Measurements from ENCODE around the gene TTC32.
"Not testable (repeated sequence)": the region's sequence is repeated elsewhere in the genome, so short reads cannot be mapped to it uniquely, and the experiment has no call there.

TTC32 gene

DNA sequence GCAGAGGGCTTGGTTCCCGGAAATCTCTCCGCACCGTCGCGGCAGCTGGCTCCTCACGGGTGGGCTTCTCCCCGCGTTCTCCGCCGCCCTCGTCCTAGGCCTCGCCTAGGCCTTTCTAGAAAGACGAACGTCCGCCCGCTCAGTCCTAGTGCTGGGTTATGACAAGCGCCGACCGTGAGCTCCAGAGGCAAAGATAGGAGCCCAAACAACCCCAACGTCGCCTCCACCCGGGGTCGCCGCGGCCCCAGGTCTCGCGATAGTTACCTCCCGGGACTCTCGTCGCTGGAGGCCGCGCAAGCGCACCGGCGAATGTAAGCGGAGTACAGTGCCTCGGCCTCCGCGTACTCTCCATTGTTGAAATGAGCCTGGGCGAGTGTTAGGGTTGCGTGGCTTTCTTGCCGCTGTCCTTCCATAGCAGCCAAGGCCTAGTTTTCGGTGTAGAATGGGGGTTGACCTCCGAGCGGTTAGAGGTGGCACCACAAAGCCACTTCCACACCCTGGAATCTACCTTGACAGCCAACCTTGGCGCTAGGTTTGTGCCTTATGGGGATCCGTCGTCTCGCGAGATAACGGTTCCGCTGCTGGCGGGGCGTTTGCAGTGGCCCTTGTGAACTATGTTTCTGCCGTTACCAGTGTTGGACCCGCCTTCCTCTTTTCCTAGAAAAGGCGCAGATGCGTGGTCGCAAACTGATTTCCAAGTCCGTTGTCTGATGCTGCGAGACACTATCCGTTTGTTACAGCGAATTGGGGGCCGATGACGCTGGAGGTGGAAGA, at the start of gene TTC32:
Gene TTC32, minus strand, starts transcription at position 542 of the 774 bp plus-strand sequence. Its CDS starts 129 bp downstream, at position 413.
- in situ Hi-C loops (cut with MboI; ENCODE audit: low sequenced_read_pairs) = no loop called here

DNA sequence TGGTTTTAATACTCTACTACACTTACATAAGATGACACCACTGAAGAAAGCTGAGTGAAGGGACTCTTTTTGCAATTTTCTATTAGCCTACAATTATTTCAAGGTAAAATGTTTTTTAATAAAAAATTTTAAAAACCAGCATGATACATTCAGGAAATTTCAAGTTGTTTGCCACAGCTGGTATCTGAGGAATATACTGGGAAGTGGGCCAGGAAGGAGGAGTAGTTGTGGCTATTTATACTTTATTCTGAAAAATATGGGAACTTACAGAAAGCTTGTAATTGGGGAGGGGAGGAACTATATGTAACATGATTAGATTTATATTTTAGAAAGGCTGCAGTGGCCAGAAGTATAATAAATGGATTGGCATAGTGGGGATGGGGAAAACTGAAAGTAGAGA, 47.3 kb upstream of the TTC32 start:
- in situ Hi-C loops (cut with MboI; ENCODE audit: low sequenced_read_pairs) = loop anchor here (25.0 kb wide), 1 partner anchor 688 kb away; no protein-coding TSS in a partner anchor

DNA sequence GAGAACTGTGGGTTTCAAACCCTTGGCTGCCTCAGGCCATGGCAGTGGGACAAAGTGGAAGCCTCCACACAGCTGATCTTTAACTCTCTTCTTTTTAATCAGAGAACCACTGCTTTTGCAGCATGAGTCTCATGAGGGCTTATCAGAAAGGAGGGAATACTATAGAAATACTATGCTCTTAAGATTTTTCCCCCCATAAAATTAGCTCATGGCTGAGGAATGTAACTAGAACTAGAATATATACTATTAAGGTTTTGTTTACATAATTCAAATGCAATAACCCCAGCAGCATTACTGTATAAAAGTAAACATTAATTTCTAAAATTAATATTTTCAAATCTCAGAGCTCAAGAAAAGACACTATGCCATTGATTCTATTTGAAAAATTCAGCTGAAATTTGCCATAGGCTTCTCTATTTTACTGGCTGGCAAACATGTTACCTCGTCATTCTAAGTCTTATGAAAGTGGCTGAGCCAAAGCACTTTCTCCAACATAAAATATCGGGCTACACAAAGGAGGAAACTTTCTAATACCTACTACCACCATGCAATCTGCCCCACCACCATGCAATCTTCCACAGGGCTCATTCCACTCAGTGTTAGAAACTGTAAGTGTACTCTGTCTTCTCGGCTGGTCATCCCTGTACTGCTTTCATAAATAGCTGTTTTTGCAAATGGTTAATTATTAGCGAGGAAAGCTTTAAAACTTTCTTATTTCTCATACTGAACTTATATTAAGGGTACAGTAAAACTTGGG, 45.6 kb upstream of the TTC32 start:
- in situ Hi-C loops (cut with MboI; ENCODE audit: low sequenced_read_pairs) = loop anchor here (25.0 kb wide), 1 partner anchor 690 kb away; no protein-coding TSS in a partner anchor

DNA sequence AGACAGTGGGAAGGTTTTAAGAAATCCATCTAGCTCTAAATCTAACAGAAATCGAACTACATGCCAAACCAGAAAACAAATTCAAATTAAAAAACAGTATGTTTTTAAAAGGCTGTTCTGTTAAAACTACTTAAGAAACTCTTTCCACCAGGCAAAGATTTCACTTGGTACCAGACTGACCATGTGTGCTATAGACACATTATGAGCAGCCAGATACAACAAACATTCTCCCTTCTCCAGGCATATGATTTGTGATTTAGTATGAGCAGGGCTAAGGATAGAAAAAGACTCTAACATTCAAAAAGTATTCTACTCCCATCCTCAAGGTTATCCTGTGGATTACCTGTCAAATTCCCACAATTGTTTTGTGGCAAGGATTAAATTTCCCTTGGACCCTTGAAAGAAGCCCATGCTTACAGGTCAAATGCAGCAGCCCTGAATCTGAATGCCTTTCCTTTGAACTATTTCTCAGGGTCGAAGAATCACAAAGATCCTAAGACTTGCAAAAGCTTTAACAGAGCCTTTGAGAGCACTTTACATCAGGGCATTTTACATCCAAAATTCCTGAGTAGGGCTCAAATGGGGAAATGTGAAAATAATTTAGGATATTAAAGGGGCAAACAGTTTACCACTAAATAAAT, 42.5 kb upstream of the TTC32 start:
- in situ Hi-C loops (cut with MboI; ENCODE audit: low sequenced_read_pairs) = loop anchor here (25.0 kb wide), 1 partner anchor 693 kb away; no protein-coding TSS in a partner anchor

GRCh38 chr2:19943189-19943588, 41.4 kb upstream of the TTC32 start:
- in situ Hi-C loops (cut with MboI; ENCODE audit: low sequenced_read_pairs) = loop anchor here (25.0 kb wide), 1 partner anchor 694 kb away; no protein-coding TSS in a partner anchor

DNA sequence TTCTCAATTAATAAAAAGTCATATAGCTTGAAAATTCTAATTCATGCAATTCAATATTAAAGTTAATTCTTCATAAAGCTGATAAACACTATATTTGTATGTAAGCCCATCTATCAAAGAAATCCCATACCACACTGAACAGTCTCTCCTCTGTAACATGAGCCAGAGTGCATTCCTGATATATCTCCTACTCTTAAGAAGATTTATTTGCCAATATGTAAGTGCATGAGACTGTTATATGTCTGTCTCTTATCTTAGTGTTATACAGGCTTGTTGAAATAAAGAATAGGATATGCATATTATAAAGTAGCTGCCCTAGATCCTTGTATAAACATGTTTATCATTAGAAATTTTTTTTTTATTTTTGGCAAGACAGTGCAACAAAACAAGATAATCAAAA, 40.4 kb upstream of the TTC32 start:
- in situ Hi-C loops (cut with MboI; ENCODE audit: low sequenced_read_pairs) = loop anchor here (25.0 kb wide), 1 partner anchor 695 kb away; no protein-coding TSS in a partner anchor

GRCh38 chr2:19937004-19937403, 35.2 kb upstream of the TTC32 start:
- in situ Hi-C loops (cut with MboI; ENCODE audit: low sequenced_read_pairs) = loop anchor here (25.0 kb wide), 1 partner anchor 700 kb away; no protein-coding TSS in a partner anchor

- in situ Hi-C loops (cut with MboI; ENCODE audit: low sequenced_read_pairs) = loop anchor here (25.0 kb wide), 1 partner anchor 701 kb away; no protein-coding TSS in a partner anchor
These were observed 34.4 kb upstream of the TTC32 start for GRCh38 chr2:19936203-19936602.

DNA sequence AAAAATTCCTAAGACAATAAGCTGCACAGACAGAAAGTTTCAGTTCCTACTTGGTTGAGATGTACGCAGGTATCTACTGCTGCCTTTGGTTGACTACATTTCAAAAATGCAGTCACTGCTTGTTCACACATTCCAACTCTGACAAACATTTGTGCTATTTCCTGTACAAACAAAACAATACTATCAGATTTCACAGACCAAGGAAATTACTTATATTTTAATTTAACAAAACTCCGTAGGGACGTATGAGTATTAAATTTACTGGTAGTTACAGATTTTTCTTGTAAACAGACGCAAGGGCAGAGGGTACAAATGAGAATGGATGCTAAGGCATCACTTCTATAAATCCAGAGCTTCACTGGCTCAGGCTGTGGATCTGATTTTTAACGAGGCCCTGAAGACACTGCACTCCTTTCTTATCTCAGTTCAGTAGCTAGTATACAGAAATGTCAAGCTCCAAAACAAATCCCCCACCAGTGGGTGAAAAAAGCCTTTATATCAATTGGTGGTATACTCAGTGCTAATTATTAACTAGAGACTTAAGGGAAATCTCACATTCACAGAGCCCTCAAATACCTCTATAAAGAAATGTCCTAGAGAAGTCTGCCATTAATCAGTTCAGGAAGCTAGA, 31.7 kb upstream of the TTC32 start:
- in situ Hi-C loops (cut with MboI; ENCODE audit: low sequenced_read_pairs) = loop anchor here (25.0 kb wide), 1 partner anchor 704 kb away; no protein-coding TSS in a partner anchor

- in situ Hi-C loops (cut with MboI; ENCODE audit: low sequenced_read_pairs) = loop anchor here (25.0 kb wide), 1 partner anchor 704 kb away; no protein-coding TSS in a partner anchor
These were observed 31.1 kb upstream of the TTC32 start for GRCh38 chr2:19932928-19933327.

DNA sequence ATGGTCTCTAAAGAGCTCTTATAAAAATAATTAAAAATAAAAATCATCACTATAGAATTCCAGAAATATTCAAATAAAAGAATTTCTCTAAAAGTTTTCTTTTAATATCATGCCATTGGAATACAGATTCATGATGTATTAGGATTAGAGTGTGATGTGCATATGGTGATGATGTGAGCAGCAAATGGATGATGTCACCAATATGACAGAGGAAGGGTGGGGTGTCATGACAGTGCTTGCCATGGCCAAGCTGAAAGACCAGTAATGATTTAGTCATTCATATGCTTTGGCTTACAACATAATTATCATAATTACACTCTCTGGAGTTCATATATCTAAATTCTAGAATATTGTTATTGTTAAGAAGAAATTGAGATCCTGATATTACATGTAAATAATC, 27.4 kb upstream of the TTC32 start:
- in situ Hi-C loops (cut with MboI; ENCODE audit: low sequenced_read_pairs) = loop anchor here (25.0 kb wide), 1 partner anchor 708 kb away; no protein-coding TSS in a partner anchor

DNA sequence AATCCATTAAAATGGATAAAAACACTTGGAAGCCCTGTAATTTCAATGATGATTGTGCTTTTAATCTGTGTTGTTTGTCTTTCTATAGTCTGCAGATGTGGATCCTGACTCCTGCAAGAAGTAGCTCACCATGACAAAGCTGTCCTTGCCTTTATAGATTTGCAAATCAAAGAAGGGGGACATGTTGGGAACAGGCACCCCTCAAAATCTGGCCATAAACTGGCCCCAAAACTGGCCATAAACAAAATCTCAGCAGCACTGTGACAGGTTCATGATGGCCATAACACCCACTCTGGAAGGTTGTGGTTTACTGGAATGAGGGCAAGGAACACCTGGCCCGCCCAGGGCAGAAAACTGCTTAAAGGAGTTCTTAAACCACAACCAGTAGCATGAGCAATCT, 26.0 kb upstream of the TTC32 start:
- in situ Hi-C loops (cut with MboI; ENCODE audit: low sequenced_read_pairs) = loop anchor here (25.0 kb wide), 1 partner anchor 709 kb away; no protein-coding TSS in a partner anchor

- in situ Hi-C loops (cut with MboI; ENCODE audit: low sequenced_read_pairs) = not testable (repeated sequence)
These were observed 22.7 kb upstream of the TTC32 start for GRCh38 chr2:19924526-19924925.

DNA sequence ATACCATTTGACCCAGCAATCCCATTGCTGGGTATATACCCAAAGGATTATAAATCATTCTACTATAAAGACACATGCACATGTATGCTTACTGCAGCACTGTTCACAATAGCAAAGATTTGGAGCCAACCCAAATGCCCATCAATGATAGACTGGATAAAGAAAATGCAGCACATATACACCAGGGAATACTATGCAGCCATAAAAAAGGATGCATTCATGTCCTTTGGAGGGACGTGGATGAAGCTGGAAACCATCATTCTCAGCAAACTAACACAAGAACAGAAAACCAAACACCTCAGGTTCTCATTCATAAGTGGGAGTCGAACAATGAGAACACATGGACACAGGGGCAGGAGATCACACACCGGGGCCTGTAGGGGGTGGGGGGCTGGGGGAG, 20.4 kb upstream of the TTC32 start:
- in situ Hi-C loops (cut with MboI; ENCODE audit: low sequenced_read_pairs) = not testable (repeated sequence)

DNA sequence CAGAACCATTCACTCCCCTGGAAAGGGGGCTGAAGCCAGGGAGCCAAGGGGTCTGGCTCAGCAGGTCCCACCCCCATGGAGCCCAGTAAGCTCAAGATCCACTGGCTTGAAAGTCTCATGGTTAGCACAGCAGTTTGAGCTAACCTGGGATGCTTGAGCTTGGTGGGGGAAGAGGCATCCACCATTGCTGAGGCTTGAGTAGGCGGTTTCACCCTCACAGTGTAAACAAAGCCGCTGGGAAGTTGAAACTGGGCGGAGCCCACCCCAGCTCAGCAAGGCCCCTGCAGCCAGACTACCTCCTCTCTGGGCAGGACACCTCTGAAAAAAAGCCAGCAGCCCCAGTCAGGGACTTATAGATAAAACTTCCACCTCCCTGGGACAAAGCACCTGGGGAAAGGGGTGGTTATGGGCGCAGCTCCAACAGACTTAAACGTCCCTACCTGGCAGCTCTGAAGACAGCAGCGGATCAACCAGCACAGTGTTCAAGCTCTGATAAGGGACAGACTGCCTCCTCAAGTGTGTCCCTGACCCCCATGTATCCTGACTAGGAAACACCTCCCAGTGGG, 14.7 kb upstream of the TTC32 start:
- in situ Hi-C loops (cut with MboI; ENCODE audit: low sequenced_read_pairs) = no loop called here

DNA sequence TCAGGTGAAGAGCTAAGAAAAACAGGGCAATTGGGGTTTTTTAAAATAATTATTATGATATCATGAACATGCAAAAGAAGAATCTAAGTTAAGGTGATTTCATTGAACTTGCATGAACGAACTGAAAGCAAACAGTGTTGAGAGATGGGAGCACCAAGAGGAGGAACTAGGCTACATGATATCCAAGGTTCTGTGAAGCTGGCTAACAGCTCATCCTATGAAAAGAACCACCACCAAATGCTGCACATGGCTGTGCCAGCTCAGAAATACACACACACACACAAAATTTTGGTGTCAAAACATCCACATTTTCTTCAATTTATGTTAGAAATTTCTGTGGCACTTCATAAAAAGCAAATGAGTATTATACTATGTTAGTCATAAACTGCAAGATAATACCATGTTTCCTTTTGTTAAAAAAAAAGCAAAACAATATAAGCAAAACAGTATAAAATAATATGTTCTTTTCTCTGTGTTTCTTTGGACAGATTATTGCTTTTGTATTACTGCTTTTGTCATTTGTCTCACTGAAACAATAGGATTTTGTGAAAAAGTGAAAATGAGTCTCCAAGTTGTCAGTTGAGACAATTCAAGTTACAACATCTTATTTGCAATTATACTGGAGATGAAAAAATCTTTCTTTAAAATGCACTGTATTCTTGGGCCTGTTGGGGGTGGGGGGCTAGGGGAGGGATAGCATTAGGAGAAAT, 12.6 kb upstream of the TTC32 start:
- in situ Hi-C loops (cut with MboI; ENCODE audit: low sequenced_read_pairs) = no loop called here

DNA sequence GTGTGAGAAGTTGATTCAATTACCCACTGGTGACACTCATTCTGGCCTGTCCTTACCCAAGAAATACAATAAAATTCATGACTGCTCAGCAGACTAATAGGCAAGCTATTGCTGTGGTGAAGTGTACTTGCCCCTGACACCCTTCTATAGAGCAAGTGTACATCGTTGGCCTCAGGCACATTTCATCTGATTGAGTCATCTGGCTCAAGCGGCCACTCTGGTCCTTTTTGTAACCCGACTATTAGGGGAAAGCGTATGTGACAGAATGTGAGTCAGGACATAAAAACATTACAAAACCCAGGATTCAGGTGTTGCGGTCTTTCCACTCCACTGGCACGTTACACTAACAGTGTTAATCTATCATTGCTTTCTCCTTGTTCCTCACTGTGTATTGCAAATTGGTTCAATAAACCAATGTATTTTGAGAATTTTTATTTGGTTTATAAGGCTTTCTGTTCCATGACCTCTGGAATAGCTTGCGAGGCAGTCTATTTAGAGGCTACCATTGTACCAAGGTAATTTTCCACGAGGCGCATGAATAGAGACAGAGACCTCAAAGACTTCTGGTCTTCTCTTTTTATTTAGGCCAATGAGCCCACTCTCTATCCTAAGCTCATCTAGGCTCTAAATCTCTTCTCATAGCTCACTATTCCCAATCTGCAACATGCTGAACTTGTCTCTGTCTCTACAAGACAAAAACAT, 10.2 kb upstream of the TTC32 start:
- in situ Hi-C loops (cut with MboI; ENCODE audit: low sequenced_read_pairs) = no loop called here

GRCh38 chr2:19902216-19902740, 495 bp upstream of the TTC32 start:
- in situ Hi-C loops (cut with MboI; ENCODE audit: low sequenced_read_pairs) = no loop called here

All from HL-60/S4 treated with retinoic acid at 250 ng/mL for 4 days and 3 days (cell line).